DOHH2 (cell line): ENCODE results near the gene FKBP6.
"Not testable (repeated sequence)": the region's sequence is repeated elsewhere in the genome, so short reads cannot be mapped to it uniquely, and the experiment has no call there.

Experiments
- CTCF ChIP-seq: fragments of 200-600 bp; sonication (generic); IDR thresholded peaks from one replicate; pipeline ENCODE4 v1.5.1; 2014; ENCODE audit warnings: antibody characterized with exemption, mild to moderate bottlenecking, low read depth, low read length; ENCODE audit not compliant: poor library complexity, severe bottlenecking
- EZH2phosphoT487 ChIP-seq: fragments of 200-600 bp; sonication (generic); IDR thresholded peaks from 2 replicates; pipeline ENCODE4 v1.6.1; 2017; ENCODE audit warnings: borderline replicate concordance, mild to moderate bottlenecking, antibody characterized with exemption, low read length, moderate library complexity, mixed read lengths

GRCh38 chr7:73297235-73297634 is 30.7 kb upstream of the FKBP6 start:
- not testable (repeated sequence) for TF ChIP-seq CTCF, EZH2phosphoT487
